Fibroblast of the aortic adventitia (primary cell): ENCODE measurements around the gene TLCD3A. TPM values are rescaled to one million over a fixed set of nuclear protein-coding genes. Genes with fewer than 3 reads are reported as not detected.
"Not testable (repeated sequence)": the region's sequence is repeated elsewhere in the genome, so short reads cannot be mapped to it uniquely, and the experiment has no call there.

ENCODE experiments used
- DNase-seq: peaks from one replicate; pipeline ENCODE4 v3.0.0-alpha.2; 2010; ENCODE audit warnings: low read depth
- H3K4me3 ChIP-seq: 2 replicates; pipeline ENCODE4 v1.5.1; 2011; ENCODE audit warnings: low read depth, mild to moderate bottlenecking, control low read depth, low read length, moderate library complexity
- total RNA-seq: library from RNA; depleted of rRNA; stranded (reverse); fragments of >200 nt; gene quantifications from 2 replicates; pipeline ENCODE4 v1.2.3, GENCODE V29; 2012; ENCODE audit warnings: low replicate concordance
- TF ChIP-seq, protein P1 (sequence below): IDR thresholded peaks from 2 replicates; pipeline ENCODE4 v1.5.1; 2011; ENCODE audit warnings: mild to moderate bottlenecking, low read length, control low read depth, inconsistent platforms; ENCODE audit not compliant: insufficient read depth

TLCD3A gene
- total RNA-seq, 1 donor, result 27.5 TPM

DNA sequence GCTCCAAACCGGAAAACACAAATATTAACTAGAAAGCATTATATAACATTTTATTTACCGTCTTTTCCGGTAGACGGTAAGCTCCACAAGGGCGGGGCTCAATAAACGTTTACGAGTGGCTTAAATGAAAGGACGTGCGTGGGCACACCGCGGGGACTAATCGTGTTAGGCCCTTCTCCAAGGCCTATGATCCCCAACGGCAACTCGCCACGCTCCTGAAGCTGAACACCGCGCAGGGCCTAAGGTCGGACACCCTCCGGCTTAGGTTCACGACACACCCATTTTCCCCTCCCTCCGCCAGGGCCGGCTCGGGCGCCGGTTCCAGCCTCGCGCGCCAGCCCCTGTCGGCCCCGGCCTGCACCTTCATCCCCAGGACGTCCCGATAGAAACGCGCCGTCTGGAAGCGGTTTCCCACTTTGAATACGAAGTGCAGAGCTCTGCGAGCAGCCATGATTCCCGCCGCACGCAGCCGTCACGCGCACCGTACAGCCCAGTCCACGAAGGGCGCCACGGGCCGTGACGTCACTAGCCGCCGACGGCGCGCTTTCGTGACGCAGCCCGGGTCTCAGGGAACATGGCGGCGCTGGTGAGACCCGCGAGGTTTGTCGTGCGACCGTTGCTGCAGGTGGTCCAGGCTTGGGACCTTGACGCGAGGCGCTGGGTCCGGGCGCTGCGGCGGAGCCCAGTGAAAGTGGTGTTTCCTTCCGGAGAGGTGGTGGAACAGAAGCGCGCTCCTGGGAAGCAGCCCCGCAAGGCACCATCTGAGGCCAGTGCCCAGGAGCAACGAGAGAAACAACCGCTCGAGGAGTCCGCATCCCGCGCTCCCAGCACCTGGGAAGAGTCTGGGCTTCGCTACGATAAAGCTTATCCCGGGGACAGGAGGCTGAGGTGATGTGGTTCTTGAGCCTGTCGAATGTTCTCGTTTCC lies 49.7 kb downstream of the TLCD3A start, which contains the start of the genes GLOD4 and MRM3:
Gene GLOD4 (minus strand): TSS at position 476 of the 927 bp plus-strand sequence. CDS start 25 bp downstream, at position 451.
Gene MRM3 (plus strand): TSS at position 549 of the 927 bp plus-strand sequence. CDS start 26 bp downstream, at position 575.
- TF ChIP-seq, protein P1, sequence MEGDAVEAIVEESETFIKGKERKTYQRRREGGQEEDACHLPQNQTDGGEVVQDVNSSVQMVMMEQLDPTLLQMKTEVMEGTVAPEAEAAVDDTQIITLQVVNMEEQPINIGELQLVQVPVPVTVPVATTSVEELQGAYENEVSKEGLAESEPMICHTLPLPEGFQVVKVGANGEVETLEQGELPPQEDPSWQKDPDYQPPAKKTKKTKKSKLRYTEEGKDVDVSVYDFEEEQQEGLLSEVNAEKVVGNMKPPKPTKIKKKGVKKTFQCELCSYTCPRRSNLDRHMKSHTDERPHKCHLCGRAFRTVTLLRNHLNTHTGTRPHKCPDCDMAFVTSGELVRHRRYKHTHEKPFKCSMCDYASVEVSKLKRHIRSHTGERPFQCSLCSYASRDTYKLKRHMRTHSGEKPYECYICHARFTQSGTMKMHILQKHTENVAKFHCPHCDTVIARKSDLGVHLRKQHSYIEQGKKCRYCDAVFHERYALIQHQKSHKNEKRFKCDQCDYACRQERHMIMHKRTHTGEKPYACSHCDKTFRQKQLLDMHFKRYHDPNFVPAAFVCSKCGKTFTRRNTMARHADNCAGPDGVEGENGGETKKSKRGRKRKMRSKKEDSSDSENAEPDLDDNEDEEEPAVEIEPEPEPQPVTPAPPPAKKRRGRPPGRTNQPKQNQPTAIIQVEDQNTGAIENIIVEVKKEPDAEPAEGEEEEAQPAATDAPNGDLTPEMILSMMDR, result peak; percentile 19
- DNase-seq, result peak; percentile 86
- peak within 1 kb of the TSS; percentile 73 for H3K4me3 ChIP-seq

DNA sequence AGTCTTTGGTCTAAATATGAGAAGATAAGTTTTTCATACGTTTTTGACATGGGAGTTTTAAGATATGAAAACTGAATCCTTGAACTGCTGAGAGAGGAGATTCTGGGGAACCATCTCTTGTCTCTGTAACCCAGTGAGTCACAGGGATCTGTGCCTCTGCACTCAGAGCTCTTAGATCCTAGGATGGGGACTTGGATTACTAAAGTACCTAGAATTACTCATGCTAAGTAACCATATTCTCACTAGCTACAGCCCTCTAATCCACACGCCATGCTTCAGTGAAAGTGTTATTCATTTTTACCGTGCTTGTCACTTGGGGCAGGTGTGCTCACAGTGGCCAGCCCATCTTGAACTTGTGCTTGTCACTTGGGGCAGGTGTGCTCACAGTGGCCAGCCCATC lies 51.7 kb downstream of the TLCD3A start:
- no peak for DNase-seq
- no peak overlapping the region for H3K4me3 ChIP-seq
- TF ChIP-seq, protein P1, result no peak

DNA sequence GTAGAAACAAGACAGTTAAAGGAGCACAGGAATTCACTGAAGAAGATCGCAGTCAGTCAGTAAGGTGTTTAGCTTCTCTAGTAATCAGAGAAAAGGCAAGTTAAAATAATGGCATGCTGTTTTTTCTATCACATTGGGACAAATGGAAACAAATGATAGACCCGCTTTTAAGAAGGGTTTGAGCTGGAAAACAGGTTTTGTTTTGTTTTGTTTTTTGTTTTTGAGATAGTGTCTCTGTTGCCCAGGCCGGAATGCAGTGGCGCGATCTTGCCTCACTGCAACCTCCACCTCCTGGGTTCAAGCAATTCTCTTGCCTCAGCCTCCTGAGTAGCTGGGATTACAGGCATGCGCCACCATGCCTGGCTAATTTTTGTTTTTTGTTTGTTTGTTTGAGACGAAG lies 53.5 kb downstream of the TLCD3A start:
- not testable (repeated sequence) for H3K4me3 ChIP-seq, DNase-seq

DNA sequence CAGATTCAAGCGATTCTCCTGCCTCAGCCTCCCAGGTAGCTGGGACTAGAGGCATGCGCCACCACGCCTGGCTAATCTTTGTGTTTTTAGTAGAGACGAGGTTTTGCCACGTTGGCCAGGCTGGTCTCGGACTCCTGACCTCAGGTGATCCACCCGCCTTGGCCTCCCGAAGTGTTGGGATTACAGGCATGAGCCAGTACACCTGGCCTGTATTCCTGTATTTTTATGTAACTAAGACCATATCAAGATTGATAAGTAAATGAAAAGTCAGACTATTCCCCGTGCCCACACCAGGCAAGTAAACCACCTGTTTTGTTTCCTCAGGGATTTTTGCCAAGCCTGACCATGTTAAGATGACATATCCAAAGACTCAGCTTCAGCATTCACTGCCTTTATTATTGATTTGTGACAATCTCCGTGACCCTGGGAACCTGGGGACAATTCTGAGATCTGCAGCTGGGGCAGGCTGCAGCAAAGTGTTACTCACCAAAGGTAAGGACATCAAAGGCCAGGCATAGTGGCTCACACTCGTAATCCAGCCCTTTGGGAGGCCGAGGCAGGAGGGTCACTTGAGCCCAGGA lies 55.3 kb downstream of the TLCD3A start:
- TF ChIP-seq, protein P1, result no peak
- DNase-seq, result no peak
- no peak overlapping the region for H3K4me3 ChIP-seq

DNA sequence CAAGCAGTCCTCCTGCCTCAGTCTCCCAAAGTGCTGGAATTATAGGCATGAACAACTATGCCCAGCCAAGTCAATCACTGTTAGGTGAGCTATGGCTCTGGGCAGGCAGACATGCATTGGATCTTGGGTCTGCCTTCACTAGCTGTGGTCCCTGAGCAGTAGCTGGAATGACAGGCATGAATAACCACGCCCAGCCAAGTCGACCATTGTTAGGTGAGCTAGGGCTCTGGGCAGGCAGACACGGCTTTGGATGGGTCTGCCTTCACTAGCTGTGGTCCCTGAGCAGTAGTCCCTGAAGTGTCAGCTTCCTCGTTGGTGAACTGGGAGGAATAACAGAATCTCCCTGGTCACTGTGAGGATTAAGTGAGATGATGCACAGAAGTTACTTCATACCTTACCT lies 56.2 kb downstream of the TLCD3A start:
- no peak overlapping the region for H3K4me3 ChIP-seq
- DNase-seq, result no peak
- TF ChIP-seq, protein P1, result no peak

DNA sequence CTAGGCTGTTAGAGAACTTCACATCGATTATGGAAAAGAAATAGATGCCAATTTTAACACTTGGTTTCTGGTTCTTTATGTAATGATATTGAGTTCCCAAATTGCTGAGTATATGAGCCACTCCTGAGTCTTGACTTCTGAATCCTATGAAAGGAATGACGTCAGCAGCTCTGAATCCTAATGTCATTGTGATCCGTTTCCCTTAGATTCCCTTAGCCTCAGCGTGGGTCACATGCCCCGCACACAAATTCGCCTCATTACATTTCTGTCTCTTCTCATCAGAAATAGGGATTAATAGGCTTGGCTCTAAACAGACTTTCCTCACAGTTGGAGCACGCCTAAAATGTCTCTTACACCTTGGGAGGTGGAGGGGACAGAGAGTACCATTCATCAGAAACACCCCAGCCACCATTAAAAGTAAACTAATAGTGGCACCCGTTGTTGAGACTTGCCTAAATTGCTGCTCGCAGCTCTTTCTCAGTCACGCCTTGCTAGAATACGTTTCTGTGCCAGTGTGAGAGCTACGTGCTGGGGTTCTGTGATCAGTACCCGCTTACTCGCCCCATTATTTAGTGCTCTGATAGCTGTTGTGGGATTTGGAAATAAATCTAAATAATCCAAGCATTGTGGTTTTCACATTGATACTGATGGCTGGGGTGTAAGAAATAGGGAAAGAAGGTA lies 56.9 kb downstream of the TLCD3A start:
- TF ChIP-seq, protein P1, result no peak
- no peak overlapping the region for H3K4me3 ChIP-seq
- no peak for DNase-seq

DNA sequence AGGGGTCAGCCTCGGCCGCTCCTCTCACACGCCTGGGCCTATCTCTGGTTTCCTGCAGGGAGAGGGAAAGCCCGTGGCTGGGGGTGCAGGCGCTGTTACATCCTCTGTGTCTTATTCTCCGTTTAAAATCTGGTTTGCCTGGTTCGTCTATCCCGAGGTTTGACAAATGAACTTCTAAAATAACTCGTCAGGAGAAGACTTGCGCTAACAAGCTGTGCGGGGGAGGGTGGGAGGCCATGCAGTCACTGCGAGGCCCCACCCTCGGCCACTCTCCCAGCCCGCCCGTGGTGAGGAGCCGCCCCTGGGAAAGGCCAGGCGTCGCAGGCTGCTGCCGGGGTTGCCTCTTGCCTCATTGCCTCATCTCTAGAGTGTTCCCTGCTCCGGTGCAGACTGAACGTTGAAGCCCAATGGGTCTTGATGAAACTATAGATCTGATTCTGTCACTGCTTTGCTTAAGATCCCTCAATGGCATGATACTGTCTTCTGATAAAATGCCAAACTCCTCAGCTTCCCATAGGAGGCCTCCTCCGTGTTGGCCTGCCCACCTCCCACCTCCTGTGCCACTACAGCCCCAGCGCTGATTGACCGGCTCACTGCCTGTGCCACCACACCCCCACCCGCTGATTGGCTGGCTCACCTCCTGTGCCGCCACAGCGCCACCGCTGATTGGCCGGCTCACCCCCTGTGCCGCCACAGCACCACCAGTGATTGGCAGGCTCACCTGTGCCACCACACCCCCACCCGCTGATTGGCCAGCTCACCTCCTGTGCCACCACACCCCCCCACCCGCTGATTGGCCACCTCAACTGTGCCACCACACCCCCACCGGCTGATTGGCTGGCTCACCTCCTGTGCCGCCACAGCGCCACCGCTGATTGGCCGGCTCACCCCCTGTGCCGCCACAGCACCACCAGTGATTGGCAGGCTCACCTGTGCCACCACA lies 57.8 kb downstream of the TLCD3A start:
- DNase-seq, result peak; percentile 4
- H3K4me3 ChIP-seq, result not testable (repeated sequence)

DNA sequence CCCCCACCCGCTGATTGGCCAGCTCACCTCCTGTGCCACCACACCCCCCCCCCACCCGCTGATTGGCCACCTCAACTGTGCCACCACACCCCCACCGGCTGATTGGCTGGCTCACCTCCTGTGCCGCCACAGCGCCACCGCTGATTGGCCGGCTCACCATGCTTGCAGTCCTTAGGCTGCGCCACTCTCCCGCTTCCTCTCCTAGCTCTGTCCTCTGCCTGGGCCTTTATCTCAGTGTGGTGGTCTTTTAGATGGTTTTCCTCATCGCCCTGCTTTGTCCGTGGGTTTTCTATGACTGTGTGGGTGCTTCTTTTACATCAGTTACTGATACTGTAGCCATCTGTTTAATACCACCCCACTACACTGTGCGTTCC lies 58.5 kb downstream of the TLCD3A start:
- not testable (repeated sequence) for DNase-seq, H3K4me3 ChIP-seq
